ENCODE results near the gene EFCAB3.

GRCh38 chr17:62343764-62344270 lies 36.5 kb upstream of the EFCAB3 start:
- no peak for TF ChIP-seq EZH2 (IDR thresholded peaks at IDR 0.05)
- no peak for TF ChIP-seq POLR2AphosphoS5 (IDR thresholded peaks at IDR 0.05; ENCODE audit: borderline replicate concordance, low read depth, low read length)
- TF ChIP-seq FOXP2 (optimal IDR thresholded peaks at IDR 0.05; ENCODE audit: control extremely low read depth, extremely low read length, insufficient read depth), result no peak

Measured in SK-N-MC (cell line).